ENCODE data around the gene MAFB. TPM values are rescaled to one million over a fixed set of nuclear protein-coding genes. Genes with fewer than 3 reads are reported as not detected.

Gene MAFB
- total RNA-seq, 3 donors from 2014 or later, result 3.8 to 17.9 (median 17.7) TPM

DNA sequence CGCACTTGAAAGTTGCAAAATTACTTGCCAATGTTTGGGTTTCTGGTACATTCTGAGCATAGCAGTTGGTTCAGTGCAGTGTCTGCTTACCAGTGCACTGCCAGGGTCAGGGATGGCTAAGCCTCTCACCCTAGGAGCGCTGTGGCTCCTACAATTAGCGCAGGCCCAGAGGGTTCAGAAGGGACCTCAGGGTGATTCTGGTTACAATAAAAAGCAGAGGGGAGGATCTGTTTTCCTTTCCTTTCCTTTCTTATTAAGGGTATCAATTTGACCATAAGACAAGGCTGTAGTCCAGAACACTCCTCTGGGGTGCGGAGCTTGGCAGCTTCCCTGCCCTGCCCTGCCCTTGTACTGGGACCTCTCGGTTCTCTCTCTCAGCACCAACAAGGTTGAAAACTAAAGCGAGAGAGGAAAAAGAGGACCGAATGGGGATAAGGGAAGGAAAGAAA lies 2.6 kb downstream of the MAFB start:
- DNase-seq (no peak), ATAC-seq (no peak)
- Histone ChIP-seq H3K4me3 (no peak overlapping the region), H3K36me3 (ENCODE audit: low read depth) (no peaks in the 10 kb centered on the region), H3K9me3 (no peaks in the 10 kb centered on the region), H3K4me1 (ENCODE audit: low read depth) (peaks cover 17% of the 10 kb centered on the region)
- TF ChIP-seq, protein P1, sequence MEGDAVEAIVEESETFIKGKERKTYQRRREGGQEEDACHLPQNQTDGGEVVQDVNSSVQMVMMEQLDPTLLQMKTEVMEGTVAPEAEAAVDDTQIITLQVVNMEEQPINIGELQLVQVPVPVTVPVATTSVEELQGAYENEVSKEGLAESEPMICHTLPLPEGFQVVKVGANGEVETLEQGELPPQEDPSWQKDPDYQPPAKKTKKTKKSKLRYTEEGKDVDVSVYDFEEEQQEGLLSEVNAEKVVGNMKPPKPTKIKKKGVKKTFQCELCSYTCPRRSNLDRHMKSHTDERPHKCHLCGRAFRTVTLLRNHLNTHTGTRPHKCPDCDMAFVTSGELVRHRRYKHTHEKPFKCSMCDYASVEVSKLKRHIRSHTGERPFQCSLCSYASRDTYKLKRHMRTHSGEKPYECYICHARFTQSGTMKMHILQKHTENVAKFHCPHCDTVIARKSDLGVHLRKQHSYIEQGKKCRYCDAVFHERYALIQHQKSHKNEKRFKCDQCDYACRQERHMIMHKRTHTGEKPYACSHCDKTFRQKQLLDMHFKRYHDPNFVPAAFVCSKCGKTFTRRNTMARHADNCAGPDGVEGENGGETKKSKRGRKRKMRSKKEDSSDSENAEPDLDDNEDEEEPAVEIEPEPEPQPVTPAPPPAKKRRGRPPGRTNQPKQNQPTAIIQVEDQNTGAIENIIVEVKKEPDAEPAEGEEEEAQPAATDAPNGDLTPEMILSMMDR (IDR thresholded peaks at IDR 0.05), result no peak
- intact Hi-C loops (cut with DNase I, micrococcal nuclease), result loop anchor here in 1 of 2 donors (10.0 kb wide), 1 partner anchor 422 kb away; no protein-coding TSS in a partner anchor

DNA sequence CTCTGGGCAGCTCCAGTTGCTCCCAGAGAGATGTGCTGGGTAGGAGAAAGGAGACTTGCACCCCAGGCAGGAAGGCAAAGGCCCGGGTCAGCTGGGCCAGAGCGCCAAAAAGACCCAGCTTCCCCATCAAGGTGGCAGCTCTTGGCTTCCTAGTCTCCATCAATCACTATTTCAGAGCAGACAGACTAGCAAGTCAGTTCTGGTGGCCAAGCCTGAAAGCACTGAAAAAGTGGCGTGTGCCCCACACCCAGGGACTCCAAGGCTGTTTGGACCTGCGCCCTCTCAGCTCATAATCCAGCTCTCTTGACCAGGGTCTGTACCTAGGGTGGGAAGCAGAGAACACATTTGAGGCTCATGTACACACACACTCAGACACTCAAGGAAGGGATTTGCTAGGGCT lies 3.7 kb downstream of the MAFB start:
- intact Hi-C loops (cut with DNase I, micrococcal nuclease), result loop anchor here in 1 of 2 donors (10.0 kb wide), 1 partner anchor 421 kb away; no protein-coding TSS in a partner anchor

DNA sequence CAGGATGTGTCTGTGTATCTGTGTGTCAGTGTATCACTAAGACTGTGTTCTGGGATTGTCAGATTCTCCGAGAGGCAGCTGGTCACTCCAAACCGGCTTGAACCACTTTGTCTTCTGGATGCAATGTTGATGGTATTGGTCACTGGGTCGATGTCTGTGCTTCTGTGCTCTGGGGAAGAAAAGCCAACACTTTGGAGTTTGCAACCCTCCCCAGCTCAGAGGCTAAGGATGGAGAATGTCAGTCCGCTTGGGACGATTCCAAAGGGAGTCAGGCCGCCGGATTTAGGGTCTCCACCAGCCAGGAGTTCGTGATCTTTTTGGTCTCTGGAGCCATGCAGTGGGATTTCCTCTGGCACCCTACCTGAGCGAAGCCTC lies 5.2 kb downstream of the MAFB start:
- ATAC-seq (no peak), DNase-seq (no peak)
- Histone ChIP-seq H3K4me1 (ENCODE audit: low read depth) (peaks cover 13% of the 10 kb centered on the region), H3K9me3 (no peaks in the 10 kb centered on the region), H3K36me3 (ENCODE audit: low read depth) (no peaks in the 10 kb centered on the region), H3K4me3 (no peak overlapping the region)
- TF ChIP-seq, protein P1 (IDR thresholded peaks at IDR 0.05), result no peak
- intact Hi-C loops (cut with DNase I, micrococcal nuclease), result loop anchor here in 1 of 2 donors (10.0 kb wide), 1 partner anchor 419 kb away; no protein-coding TSS in a partner anchor

More for the DNA sequence above, 3.7 kb downstream of the MAFB start:
- Histone ChIP-seq H3K4me3 (no peak overlapping the region), H3K4me1 (ENCODE audit: low read depth) (peaks cover 15% of the 10 kb centered on the region), H3K9me3 (no peaks in the 10 kb centered on the region), H3K36me3 (ENCODE audit: low read depth) (no peaks in the 10 kb centered on the region)
- no peak for DNase-seq
- no peak for ATAC-seq
- TF ChIP-seq, protein P1 (IDR thresholded peaks at IDR 0.05), result no peak

DNA sequence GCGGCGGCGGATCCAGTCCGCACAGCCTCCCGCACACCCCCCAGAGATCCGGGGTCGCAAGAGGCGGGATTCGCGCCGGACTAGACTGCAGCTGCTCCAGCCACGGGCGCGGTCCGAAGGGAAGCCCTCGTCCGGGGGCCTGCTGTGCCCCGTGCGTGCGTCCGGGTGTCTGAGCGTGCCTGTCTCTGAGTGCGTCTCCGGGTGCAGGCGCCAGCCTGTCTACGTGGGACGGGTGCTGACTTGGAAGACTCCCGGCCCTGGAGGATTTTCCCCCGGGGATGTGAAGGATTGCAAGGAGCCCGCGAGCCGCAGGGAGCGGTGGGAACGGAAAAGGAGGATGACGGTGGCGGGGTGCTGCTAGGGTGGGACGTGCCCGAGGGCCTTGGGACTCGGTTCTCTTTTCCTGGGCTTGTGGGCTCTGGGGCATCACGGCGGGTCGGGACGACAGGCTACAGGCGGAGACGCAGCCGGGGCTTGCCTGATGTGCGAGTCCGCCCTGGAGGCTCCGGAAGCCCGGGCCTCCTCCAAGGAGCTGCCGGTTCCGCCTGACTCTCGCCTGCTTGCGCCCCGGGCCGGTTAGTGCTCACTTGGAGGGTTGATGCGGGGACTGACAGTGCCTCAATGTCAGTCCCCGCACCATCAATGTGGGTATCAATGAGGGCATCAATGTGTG lies 5.7 kb downstream of the MAFB start:
- Histone ChIP-seq H3K9me3 (no peaks in the 10 kb centered on the region), H3K4me1 (ENCODE audit: low read depth) (peaks cover 10% of the 10 kb centered on the region), H3K36me3 (ENCODE audit: low read depth) (no peaks in the 10 kb centered on the region), H3K4me3 (no peak overlapping the region)
- ATAC-seq, result peak; percentile 18
- TF ChIP-seq, protein P1 (IDR thresholded peaks at IDR 0.05), result no peak
- DNase-seq, result no peak
- intact Hi-C loops (cut with DNase I, micrococcal nuclease), result loop anchor here in 1 of 2 donors (10.0 kb wide), 1 partner anchor 419 kb away; no protein-coding TSS in a partner anchor

DNA sequence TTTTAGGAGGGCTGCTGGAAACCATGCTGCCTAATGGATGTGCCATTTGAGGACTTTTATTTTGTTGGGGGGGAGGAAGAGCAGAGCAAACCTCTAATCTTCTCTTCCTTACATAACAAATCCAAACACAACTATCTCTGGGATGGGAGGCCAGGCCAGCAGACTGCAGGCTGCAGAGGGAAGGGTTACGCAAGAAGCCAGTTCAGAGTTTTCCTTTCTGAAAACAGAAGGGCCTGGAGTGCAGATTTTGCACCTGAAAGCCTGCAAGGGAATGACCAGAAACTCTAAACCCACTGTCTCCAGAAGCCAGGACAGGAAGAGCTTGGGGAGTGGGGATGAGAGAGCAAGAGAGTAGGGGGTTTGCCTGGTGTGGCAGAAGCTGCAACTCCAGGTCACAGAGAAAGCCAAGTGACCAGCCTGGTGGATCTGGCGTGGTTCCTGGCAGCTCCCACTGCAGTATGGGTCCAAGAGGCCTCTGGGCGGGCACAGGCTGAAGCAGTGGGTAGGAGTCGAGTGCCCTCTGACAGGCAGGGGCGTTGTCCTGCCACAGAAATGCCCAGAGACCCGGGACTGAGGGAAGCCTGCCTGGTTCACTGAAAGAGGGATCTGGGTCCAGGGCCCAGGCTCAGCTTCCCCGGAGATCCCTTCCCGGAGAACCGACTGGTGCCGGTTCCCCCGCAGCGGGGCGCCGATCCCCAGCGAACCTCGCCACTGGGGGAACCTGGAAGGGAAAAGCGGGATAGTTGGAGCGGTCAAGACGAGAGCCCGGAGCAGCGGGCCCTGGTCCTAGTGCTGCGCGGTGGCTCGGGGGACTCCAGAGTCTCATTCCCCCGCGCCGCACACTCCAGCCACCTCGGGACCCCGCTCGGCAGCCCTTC lies 6.7 kb downstream of the MAFB start:
- TF ChIP-seq, protein P1 (IDR thresholded peaks at IDR 0.05), result no peak
- ATAC-seq, result peak; percentile 17

More for the DNA sequence above, 6.7 kb downstream of the MAFB start:
- intact Hi-C loops (cut with DNase I, micrococcal nuclease), result loop anchor here in 1 of 2 donors (10.0 kb wide), 1 partner anchor 418 kb away; no protein-coding TSS in a partner anchor
- Histone ChIP-seq H3K4me3 (no peak overlapping the region), H3K36me3 (ENCODE audit: low read depth) (no peaks in the 10 kb centered on the region), H3K9me3 (no peaks in the 10 kb centered on the region), H3K4me1 (ENCODE audit: low read depth) (peaks cover 2% of the 10 kb centered on the region)
- no peak for DNase-seq

Measured in mucosa of descending colon (tissue), 3 donors.